Astrocyte of the spinal cord (primary cell): Measurements from ENCODE around the gene CWF19L2.
"Not testable (repeated sequence)": the region's sequence is repeated elsewhere in the genome, so short reads cannot be mapped to it uniquely, and the experiment has no call there.

Experiments used
- DNase-seq: peaks from one replicate; pipeline ENCODE4 v3.0.0; 2011; ENCODE audit warnings: low read depth, low spot score
- H3K4me3 ChIP-seq: 2 replicates; pipeline ENCODE4 v1.5.1; 2011; ENCODE audit warnings: low read depth, mild to moderate bottlenecking, low read length, moderate library complexity
- CTCF ChIP-seq: IDR thresholded peaks from 2 replicates; pipeline ENCODE4 v1.5.1; 2012; ENCODE audit warnings: low read depth, mild to moderate bottlenecking, low read length, inconsistent platforms
- in situ Hi-C: cut with HindIII; loops from 2 replicates; pipeline ENCODE4 v1.10.0; 2017; ENCODE audit warnings: low sequenced_read_pairs

CWF19L2 gene

GRCh38 chr11:107405260-107405659 lies 52.4 kb downstream of the CWF19L2 start:
- in situ Hi-C loops, result no loop called here
- TF ChIP-seq CTCF, result no peak
- H3K4me3 ChIP-seq, result no peak overlapping the region
- no peak for DNase-seq

- H3K4me3 ChIP-seq, DNase-seq, in situ Hi-C loops: not testable (repeated sequence)
Observed at GRCh38 chr11:107401131-107401530, 56.5 kb downstream of the CWF19L2 start.

- no peak for TF ChIP-seq CTCF
- DNase-seq, result no peak
Observed at GRCh38 chr11:107397357-107397756, 60.3 kb downstream of the CWF19L2 start.

GRCh38 chr11:107392611-107393010 lies 65.0 kb downstream of the CWF19L2 start:
- no peak overlapping the region for H3K4me3 ChIP-seq
- in situ Hi-C loops, result no loop called here
- no peak for DNase-seq
- no peak for TF ChIP-seq CTCF

More at GRCh38 chr11:107397357-107397756, 60.3 kb downstream of the CWF19L2 start:
- in situ Hi-C loops, result no loop called here
- no peak overlapping the region for H3K4me3 ChIP-seq

GRCh38 chr11:107390701-107391100 lies 66.9 kb downstream of the CWF19L2 start:
- DNase-seq, H3K4me3 ChIP-seq, in situ Hi-C loops: not testable (repeated sequence)

- no peak for TF ChIP-seq CTCF
- in situ Hi-C loops, result no loop called here
- DNase-seq, result no peak
- H3K4me3 ChIP-seq, result no peak overlapping the region
Observed at GRCh38 chr11:107387666-107388065, 70.0 kb downstream of the CWF19L2 start.

- in situ Hi-C loops, result no loop called here
- DNase-seq, result peak; percentile 13
- no peak for TF ChIP-seq CTCF
- no peak overlapping the region for H3K4me3 ChIP-seq
Observed at GRCh38 chr11:107385361-107385981, 72.2 kb downstream of the CWF19L2 start.
